HepG2 (cell line): ENCODE data around the gene NFATC4. TPM values are rescaled to one million over a fixed set of nuclear protein-coding genes. Genes with fewer than 3 reads are reported as not detected.
A peak's percentile ranks its signal among the peaks of the same experiment; 100 is the strongest.

Source experiments
- BRCA1 ChIP-seq: sonication (generic); formaldehyde crosslinking; IDR thresholded peaks from 2 replicates; pipeline ENCODE4 v1.4.0; 2020; ENCODE audit warnings: missing genetic modification reagents
- FOXA1 ChIP-seq, 2 experiments: fragments of 450-650 bp in 1 of 2; sonication (generic) in 1 of 2; formaldehyde crosslinking in 1 of 2; IDR thresholded peaks; 2 replicates each; pipeline versions ENCODE4 v1.4.0 to v1.6.1; 2016 to 2020; ENCODE audit warnings: missing genetic modification reagents in 1 of 2
- IKZF1 ChIP-seq: fragments of 450-650 bp; IDR thresholded peaks from 2 replicates; pipeline ENCODE4 v1.7.1; 2016
- NFIB ChIP-seq: sonication (generic); formaldehyde crosslinking; IDR thresholded peaks from 2 replicates; pipeline ENCODE4 v1.9.0; 2021; ENCODE audit warnings: missing genetic modification reagents, mild to moderate bottlenecking, borderline replicate concordance
- NR2F2 ChIP-seq: IDR thresholded peaks from 2 replicates; pipeline ENCODE4 v1.6.1; 2012; ENCODE audit warnings: low read depth, inconsistent platforms, borderline replicate concordance
- SUZ12 ChIP-seq: fragments of 150-350 bp; IDR thresholded peaks from 2 replicates; pipeline ENCODE4 v1.6.1; 2014; ENCODE audit warnings: low read depth, low read length
- TEAD2 ChIP-seq: sonication (generic); formaldehyde crosslinking; IDR thresholded peaks from 2 replicates; pipeline ENCODE4 v1.9.0; 2021; ENCODE audit warnings: missing genetic modification reagents
- ZNF230 ChIP-seq: sonication (generic); formaldehyde crosslinking; IDR thresholded peaks from 2 replicates; pipeline ENCODE4 v1.4.0; 2020; ENCODE audit warnings: mild to moderate bottlenecking, missing genetic modification reagents
- ZNF446 ChIP-seq: sonication (generic); formaldehyde crosslinking; IDR thresholded peaks from 2 replicates; pipeline ENCODE4 v1.5.0; 2020; ENCODE audit warnings: mild to moderate bottlenecking, missing genetic modification reagents
- ZNF550 ChIP-seq: sonication (generic); formaldehyde crosslinking; IDR thresholded peaks from 2 replicates; pipeline ENCODE4 v1.4.0; 2020; ENCODE audit warnings: mild to moderate bottlenecking, missing genetic modification reagents, borderline replicate concordance
- ZNF709 ChIP-seq: sonication (generic); formaldehyde crosslinking; IDR thresholded peaks from 2 replicates; pipeline ENCODE4 v1.5.0; 2020; ENCODE audit warnings: mild to moderate bottlenecking, missing genetic modification reagents
- ZNF781 ChIP-seq: sonication (generic); formaldehyde crosslinking; IDR thresholded peaks from 2 replicates; pipeline ENCODE4 v1.5.1; 2020; ENCODE audit warnings: borderline replicate concordance, mild to moderate bottlenecking, missing genetic modification reagents; ENCODE audit errors: not compliant biosample characterization
- ZSCAN31 ChIP-seq: sonication (generic); formaldehyde crosslinking; IDR thresholded peaks from 2 replicates; pipeline ENCODE4 v1.5.0; 2020; ENCODE audit warnings: low read depth, mild to moderate bottlenecking, missing genetic modification reagents
- polyA plus RNA-seq, 8 experiments: library from polyadenylated mRNA; depleted of rRNA in 3 of 8; stranded (reverse) in 7 of 8; unstranded in 1 of 8; fragments of >200 nt; fragmentation: Illumina TruSeq in 4 of 8; extraction: Trizol in 4 of 8; gene quantifications; 2 replicates each; pipeline versions ENCODE4 v1.2.1 to v1.2.3, GENCODE V29; 2011 to 2016; ENCODE audit warnings: low read depth in 4 of 8, missing spikeins in 1 of 8, mixed read lengths in 1 of 8; ENCODE audit not compliant: insufficient read depth in 1 of 8
- total RNA-seq, 5 experiments: library from RNA; depleted of rRNA; stranded (reverse); fragments of >200 nt; fragmentation: Illumina TruSeq; extraction: Trizol; gene quantifications; 2 replicates each; pipeline ENCODE4 v1.2.3, GENCODE V29; 2016; ENCODE audit warnings: low read depth in 1 of 5
- TF ChIP-seq, protein P1 (sequence below): sonication (generic); formaldehyde crosslinking; IDR thresholded peaks from 2 replicates; pipeline ENCODE4 v1.4.0; 2020; ENCODE audit warnings: mild to moderate bottlenecking, missing genetic modification reagents
- TF ChIP-seq, protein P2 (sequence below): sonication (generic); formaldehyde crosslinking; IDR thresholded peaks from 2 replicates; pipeline ENCODE4 v1.8.1; 2023; ENCODE audit warnings: mild to moderate bottlenecking, moderate library complexity, missing genetic modification reagents
- TF ChIP-seq, protein P3 (sequence below): sonication (generic); formaldehyde crosslinking; IDR thresholded peaks from 2 replicates; pipeline ENCODE4 v1.4.0; 2020; ENCODE audit warnings: missing genetic modification reagents
- TF ChIP-seq, protein P4 (sequence below), 2 experiments: fragments of 450-650 bp in 1 of 2; sonication (generic) in 1 of 2; formaldehyde crosslinking in 1 of 2; IDR thresholded peaks; 2 replicates each; pipeline versions ENCODE4 v1.6.1 to v1.8.0; 2016 to 2022; ENCODE audit warnings: antibody characterized with exemption in 1 of 2, mild to moderate bottlenecking in 1 of 2, missing genetic modification reagents in 1 of 2

Gene NFATC4
- total and polyA plus RNA-seq, 2 of the 13 experiments (the other 11 are each of a cell fraction or from before 2014, with no cell fraction given) = 0.04 to 0.15 TPM

DNA sequence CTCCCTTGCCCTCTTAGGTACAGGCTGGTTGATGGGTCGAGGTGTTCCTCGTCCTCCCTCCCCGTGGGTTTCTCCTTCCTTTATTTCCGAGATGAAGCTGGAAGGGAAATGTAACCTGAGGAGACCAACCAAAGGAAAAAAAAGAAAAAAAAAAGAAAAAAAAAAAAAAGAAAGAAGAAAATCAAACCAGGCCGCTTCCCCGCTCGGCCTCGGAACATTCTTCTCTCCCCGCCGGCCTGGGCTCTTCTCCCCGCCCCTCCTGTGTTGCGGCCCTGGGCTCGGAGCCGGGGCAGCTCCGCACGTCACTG lies 1.6 kb upstream of the NFATC4 start (continued):
- TF ChIP-seq ZNF550 (no peak), ZNF709 (CRISPR knock-in tag) (peak; percentile 24; the same call in 1 of the 2 replicates), SUZ12 (no peak), BRCA1 (CRISPR knock-in tag) (no peak), IKZF1 (no peak), NFIB (CRISPR knock-in tag) (no peak), ZSCAN31 (CRISPR knock-in tag) (no peak), ZNF781 (no peak), ZNF230 (CRISPR knock-in tag) (no peak), ZNF446 (peak; percentile 39; the same call in 1 of the 2 replicates), TEAD2 (no peak), NR2F2 (no peak), FOXA1 (IDR thresholded peaks at IDR 0.05) (no peak), FOXA1 (CRISPR knock-in tag; IDR thresholded peaks at IDR 0.05) (no peak)
- TF ChIP-seq, protein P1, sequence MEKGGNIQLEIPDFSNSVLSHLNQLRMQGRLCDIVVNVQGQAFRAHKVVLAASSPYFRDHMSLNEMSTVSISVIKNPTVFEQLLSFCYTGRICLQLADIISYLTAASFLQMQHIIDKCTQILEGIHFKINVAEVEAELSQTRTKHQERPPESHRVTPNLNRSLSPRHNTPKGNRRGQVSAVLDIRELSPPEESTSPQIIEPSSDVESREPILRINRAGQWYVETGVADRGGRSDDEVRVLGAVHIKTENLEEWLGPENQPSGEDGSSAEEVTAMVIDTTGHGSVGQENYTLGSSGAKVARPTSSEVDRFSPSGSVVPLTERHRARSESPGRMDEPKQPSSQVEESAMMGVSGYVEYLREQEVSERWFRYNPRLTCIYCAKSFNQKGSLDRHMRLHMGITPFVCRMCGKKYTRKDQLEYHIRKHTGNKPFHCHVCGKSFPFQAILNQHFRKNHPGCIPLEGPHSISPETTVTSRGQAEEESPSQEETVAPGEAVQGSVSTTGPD (CRISPR knock-in tag) = no peak
- TF ChIP-seq, protein P2, sequence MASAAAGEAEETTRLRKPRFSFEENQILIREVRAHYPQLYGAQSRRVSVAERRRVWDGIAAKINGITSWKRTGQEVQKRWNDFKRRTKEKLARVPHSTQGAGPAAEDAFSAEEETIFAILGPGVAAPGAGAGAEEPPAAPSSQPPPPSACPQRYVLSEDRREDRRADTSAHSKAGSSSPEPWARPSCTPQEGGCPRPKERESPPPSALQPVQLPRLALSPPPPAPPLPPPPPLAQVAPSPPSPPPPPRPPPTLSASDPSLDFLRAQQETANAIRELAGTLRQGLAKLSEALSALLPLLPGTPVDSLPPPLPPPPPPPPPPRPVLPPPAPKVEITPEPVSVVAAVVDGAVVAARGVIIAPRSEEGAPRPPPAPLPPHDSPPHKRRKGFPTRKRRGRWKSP (CRISPR knock-in tag) = no peak
- TF ChIP-seq, protein P3, sequence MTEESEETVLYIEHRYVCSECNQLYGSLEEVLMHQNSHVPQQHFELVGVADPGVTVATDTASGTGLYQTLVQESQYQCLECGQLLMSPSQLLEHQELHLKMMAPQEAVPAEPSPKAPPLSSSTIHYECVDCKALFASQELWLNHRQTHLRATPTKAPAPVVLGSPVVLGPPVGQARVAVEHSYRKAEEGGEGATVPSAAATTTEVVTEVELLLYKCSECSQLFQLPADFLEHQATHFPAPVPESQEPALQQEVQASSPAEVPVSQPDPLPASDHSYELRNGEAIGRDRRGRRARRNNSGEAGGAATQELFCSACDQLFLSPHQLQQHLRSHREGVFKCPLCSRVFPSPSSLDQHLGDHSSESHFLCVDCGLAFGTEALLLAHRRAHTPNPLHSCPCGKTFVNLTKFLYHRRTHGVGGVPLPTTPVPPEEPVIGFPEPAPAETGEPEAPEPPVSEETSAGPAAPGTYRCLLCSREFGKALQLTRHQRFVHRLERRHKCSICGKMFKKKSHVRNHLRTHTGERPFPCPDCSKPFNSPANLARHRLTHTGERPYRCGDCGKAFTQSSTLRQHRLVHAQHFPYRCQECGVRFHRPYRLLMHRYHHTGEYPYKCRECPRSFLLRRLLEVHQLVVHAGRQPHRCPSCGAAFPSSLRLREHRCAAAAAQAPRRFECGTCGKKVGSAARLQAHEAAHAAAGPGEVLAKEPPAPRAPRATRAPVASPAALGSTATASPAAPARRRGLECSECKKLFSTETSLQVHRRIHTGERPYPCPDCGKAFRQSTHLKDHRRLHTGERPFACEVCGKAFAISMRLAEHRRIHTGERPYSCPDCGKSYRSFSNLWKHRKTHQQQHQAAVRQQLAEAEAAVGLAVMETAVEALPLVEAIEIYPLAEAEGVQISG = no peak
- TF ChIP-seq, protein P4, sequence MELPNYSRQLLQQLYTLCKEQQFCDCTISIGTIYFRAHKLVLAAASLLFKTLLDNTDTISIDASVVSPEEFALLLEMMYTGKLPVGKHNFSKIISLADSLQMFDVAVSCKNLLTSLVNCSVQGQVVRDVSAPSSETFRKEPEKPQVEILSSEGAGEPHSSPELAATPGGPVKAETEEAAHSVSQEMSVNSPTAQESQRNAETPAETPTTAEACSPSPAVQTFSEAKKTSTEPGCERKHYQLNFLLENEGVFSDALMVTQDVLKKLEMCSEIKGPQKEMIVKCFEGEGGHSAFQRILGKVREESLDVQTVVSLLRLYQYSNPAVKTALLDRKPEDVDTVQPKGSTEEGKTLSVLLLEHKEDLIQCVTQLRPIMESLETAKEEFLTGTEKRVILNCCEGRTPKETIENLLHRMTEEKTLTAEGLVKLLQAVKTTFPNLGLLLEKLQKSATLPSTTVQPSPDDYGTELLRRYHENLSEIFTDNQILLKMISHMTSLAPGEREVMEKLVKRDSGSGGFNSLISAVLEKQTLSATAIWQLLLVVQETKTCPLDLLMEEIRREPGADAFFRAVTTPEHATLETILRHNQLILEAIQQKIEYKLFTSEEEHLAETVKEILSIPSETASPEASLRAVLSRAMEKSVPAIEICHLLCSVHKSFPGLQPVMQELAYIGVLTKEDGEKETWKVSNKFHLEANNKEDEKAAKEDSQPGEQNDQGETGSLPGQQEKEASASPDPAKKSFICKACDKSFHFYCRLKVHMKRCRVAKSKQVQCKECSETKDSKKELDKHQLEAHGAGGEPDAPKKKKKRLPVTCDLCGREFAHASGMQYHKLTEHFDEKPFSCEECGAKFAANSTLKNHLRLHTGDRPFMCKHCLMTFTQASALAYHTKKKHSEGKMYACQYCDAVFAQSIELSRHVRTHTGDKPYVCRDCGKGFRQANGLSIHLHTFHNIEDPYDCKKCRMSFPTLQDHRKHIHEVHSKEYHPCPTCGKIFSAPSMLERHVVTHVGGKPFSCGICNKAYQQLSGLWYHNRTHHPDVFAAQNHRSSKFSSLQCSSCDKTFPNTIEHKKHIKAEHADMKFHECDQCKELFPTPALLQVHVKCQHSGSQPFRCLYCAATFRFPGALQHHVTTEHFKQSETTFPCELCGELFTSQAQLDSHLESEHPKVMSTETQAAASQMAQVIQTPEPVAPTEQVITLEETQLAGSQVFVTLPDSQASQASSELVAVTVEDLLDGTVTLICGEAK (IDR thresholded peaks at IDR 0.05) = no peak
- TF ChIP-seq, protein P4 (CRISPR knock-in tag; IDR thresholded peaks at IDR 0.05) = no peak
